ENCODE measurements around the gene SIX2.

The SIX2 gene

GRCh38 chr2:45014831-45015230 lies 5.6 kb upstream of the SIX2 start:
- no peak for DNase-seq

GRCh38 chr2:45014016-45014702 lies 4.9 kb upstream of the SIX2 start:
- DNase-seq = no peak

DNA sequence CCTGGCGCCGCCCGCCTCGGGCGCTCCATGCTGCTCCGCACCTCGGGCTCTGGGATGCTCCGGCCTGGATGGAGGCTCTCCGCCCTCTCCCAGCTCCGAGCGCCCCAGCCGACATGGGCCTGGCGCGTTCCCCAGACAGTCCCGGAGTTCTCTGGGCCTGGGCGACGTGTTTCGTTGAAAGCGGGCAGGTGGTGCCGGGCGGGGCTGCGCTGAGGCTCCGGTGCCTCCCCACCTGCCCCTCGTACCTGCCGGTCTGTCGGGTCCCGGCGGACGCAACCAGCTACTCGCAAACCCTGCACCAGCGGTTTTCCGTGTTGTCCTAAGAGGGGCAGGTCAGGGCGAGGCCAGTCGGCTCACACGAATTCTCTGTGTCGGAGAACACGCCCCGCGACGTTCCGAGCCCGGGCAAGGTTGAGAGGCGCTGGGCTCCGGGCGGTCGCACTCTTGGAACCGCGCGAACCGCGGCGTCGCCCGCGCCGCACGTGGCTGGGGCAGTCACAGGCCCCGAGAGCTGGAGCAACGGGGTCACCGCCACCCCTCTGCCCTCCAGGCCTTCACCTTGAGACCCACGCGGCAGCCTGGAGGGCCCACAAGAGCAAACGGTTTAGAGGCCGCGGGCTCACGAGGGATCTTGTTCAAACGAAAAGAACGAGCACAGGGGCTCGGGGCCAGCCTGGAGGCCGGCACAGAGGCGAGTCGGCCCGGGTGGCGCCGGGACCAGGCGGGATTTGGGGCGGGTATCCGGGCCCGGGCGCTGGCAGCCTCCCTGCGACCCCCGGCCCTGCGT lies 4.2 kb upstream of the SIX2 start:
- no peak for DNase-seq

DNA sequence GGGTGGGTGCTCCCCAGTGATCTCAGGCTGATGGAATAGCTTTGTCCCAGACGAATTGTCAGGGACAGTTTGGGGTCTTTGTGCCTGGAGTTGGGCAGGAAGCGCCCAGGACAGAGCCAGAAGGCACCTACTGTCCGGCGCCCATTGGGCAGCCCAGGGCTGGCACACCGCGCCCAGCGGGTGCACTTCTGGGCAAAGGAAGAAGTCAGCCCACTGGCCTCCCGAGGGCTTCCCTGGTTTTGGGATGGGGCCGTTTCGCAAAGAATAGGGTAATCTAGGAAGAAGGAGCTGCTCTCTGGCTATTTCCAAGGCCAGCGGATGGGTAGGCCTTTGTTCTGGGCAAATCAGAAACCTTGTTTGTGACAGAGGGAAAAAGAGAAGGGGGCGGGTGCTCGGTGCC lies 3.5 kb upstream of the SIX2 start:
- no peak for DNase-seq

GRCh38 chr2:45011621-45012602 lies 2.7 kb upstream of the SIX2 start:
- DNase-seq = no peak

GRCh38 chr2:45011121-45011520 lies 1.9 kb upstream of the SIX2 start:
- DNase-seq = no peak

- no peak for DNase-seq
These were observed 1.4 kb upstream of the SIX2 start for GRCh38 chr2:45010702-45011012.

DNA sequence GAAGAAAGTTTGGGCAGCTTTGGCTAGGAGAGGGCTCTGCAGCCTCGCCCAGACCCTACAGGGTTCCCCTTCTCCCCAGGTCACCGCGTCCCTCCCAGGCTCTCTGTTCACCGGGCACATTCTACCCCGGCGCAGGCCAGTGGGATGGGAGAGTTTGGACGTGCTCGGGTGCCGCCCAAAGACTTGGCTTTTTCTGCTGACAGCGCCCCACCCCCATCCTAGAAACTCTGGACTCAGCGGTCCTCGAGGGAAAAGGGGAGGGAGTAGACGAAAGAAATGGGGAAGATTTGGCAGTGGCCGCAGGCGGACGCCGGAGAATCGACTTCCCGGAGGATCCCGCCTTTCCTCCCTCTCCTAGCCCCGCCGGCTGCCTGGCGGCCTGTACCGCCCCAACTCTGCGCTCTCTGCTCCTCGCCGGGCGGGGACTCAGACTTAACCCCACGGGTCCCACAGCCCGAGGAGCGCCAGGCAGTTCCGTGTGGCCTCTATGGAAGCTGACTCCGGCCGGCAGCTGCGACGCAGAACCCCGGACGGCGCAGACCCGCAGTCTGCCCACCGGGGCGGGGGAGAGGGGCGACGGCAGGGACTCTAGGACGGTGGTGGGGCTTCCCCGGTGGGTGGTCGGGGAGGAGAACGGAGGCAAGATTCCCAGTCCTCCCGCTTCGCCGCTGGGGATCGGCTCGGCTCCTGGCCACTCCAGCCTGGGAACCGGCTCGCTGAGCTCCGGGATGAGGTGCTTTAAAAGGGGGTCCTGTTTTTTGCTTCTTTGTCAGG lies 863 bp upstream of the SIX2 start:
- no peak for DNase-seq

DNA sequence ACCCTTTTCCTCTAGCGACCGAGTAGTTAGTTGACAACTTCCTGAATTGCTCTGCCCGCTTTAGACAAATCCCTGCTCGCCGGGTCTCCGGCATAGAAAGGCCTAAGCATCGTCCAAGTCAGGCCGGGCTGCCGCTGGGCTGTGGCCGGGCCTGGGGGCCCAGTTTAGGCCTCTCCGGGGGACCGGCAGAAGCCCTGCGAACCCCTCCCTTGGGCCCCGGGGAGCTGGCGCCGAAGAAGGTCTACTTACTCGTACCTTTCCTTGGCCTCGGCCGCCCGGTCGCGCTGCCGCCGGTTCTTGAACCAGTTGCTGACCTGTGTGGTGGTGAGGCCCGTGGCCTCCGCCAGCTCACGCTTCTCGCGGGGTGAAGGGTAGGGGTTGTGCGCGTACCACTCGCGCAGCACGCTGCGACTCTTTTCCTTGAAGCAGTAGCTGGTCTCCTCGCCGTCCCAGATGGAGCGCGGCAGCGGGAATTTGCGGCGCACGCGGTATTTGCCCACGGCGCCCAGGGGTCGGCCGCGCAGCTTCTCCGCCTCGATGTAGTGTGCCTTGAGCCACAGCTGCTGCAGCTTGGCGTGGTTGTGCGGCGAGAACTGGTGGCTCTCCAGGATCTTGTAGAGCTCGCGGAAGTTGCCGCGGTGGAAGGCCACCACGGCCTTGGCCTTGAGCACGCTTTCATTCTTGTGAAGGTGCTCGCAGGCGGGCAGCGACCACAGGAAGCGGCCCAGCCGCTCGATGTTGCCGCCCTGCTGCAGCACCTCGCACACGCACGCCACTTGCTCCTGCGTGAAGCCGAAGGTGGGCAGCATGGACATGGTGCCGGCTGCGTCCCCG lies 739 bp downstream of the SIX2 start:
- no peak for DNase-seq

- DNase-seq = no peak
These were observed 1.3 kb downstream of the SIX2 start for GRCh38 chr2:45007961-45008295.

DNA sequence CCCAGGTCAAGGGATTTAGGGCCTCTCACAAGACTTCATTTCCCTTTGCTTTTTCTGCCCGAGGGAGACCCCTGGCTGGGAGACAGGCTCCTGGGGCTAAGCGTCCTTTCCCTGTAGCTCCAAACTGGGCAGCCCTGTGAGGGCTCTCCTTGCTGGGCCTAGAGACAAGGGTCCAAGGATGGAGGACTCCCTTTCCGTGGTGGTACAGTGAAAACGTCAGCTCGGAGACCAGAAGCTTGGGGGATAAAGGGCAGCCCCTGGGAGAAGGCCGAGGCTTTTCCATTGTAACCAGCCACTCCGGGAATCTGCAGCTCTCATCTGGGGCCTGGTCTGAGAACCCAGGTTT lies 2.3 kb downstream of the SIX2 start:
- no peak for DNase-seq

DNA sequence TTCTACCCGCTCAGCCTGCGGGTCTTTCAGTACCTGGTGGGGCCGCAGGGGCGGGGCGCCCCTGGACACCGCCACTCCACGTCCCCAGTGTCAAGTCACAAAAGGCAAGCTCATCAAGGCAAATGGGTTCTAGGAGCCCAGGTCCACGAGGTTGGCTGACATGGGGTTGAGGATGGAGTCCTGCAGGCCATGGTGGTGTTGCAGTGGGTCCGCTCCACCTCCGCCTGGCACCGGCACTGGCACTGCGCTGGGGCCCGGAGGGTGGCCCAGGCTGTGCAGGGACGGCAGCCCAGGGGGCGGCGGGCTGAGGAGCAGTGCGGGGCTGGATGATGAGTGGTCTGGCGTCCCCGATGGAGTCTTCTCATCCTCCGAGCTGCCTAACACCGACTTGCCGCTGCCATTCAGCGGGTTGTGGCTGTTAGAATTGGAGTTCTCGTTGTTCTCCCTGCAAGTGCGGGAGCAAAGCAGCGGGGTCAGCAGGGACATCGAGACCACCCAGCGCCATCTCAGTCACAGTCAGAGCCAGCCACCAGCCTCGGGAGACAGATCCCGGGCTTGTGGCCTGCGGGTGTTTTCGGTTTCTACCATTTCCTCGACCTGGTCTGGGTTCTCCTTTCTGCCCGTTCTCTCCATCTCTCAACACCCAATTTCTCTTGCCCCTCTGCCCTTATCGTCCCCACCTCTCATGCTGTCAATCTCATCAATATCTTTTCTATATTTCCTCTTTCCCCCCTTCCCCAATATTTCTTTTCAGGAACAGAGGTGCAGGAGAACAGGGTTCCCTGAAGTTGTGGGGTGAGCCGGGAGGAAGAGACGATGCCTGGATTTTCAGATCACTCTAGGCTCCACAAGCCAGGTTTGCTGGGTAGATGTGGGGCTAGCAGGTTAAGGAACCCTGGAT lies 3.0 kb downstream of the SIX2 start:
- no peak for DNase-seq

GRCh38 chr2:45005261-45006002 lies 3.8 kb downstream of the SIX2 start:
- DNase-seq = no peak

- no peak for DNase-seq
These were observed 4.6 kb downstream of the SIX2 start for GRCh38 chr2:45004562-45005191.

DNA sequence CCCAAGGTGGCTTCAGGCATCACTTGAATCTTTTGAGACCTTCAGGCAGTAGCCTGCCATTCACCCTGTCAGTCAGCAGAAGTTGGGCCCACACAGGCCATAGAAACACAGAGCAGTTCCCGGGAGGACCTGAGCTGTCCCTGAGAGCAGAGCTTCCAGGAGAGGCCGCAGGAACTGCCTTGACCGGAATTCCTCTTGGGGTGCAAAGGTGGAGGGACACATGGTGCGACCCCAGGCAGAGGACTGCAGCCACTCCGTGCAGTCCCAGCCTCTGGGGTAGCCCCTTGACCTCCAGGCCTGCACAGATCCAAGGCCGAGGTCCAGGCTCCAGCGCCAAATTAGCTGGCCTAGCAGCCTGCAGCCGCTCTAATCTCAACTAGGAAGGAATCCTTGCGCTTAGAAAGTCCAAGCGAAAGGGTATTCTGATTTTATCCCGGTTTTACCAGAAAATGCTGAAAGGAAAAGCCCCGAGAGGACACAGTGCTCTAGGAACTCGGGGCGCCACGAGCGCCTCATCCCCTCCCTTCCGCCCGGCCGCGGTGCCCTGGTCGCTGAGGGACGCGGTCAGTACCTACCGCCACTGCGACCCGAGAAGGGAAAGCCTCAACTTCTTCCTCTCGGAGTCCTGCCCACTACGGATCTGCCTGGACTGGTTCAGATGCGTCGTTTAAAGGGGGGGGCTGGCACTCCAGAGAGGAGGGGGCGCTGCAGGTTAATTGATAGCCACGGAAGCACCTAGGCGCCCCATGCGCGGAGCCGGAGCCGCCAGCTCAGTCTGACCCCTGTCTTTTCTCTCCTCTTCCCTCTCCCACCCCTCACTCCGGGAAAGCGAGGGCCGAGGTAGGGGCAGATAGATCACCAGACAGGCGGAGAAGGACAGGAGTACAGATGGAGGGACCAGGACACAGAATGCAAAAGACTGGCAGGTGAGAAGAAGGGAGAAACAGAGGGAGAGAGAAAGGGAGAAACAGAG lies 5.4 kb downstream of the SIX2 start:
- no peak for DNase-seq

DNA sequence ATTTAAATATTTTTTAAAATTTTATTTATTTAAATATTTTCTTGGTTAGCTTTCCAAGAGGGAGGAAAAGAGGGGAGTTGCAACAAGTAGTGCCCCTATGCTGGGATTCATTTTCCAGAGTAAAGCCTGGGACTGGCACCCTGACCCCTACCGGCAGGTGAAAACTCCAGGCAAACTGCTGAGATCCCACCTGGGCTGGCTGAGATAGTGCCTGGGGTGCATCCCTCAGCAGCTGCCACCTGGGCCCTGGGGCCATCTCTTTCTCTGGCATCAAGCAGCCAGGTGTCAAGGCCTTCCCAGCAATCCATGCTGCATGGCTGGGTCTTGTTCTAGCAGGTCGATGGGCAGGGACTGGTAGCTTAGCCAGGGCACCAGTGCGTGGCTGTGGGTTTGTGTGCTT lies 6.6 kb downstream of the SIX2 start:
- DNase-seq = no peak

GRCh38 chr2:45001869-45002385 lies 7.3 kb downstream of the SIX2 start:
- no peak for DNase-seq
